Measurements from ENCODE around the gene BCAR3.

BCAR3 gene

DNA sequence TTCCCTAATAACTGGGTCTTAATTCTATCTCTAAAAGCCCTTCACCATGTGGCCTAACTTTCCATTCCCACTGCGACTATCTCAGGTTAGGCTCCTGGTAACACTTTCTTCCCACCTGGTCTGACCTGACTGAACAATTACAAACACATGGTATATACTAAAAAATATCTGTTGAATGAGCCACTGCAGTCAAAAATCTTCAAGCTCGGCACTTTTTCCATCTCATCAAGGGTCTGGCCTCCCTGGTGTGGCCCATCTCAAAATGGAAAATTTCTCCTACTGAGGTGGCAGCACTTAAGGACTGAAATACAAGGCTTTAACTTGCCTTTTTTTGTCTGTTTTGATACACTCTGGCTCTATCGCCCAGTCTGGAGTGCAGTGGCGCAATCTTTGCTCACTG is 48.3 kb downstream of the BCAR3 start:
- Histone ChIP-seq H3K27me3 (ENCODE audit: low read length) (no peaks in the 10 kb centered on the region), H3K36me3 (ENCODE audit: low read length) (no peaks in the 10 kb centered on the region), H3K4me2 (ENCODE audit: low read depth, low read length, poor library complexity, severe bottlenecking) (no peak overlapping the region), H3K9me3 (ENCODE audit: insufficient read depth, low read length) (no peaks in the 10 kb centered on the region), H4K20me1 (ENCODE audit: low read depth, low read length) (no peaks in the 10 kb centered on the region), H3K9me2 (replicated peaks; ENCODE audit: insufficient read depth, low read length) (no peaks in the 10 kb centered on the region), H3K27ac (ENCODE audit: low read depth, low read length) (no peak overlapping the region), H3F3A (ENCODE audit: insufficient read depth) (no peaks in the 10 kb centered on the region), H3K79me2 (ENCODE audit: insufficient read depth, low read length) (no peaks in the 10 kb centered on the region), H3K4me3 (ENCODE audit: insufficient read depth, low read length, poor library complexity, severe bottlenecking) (no peak overlapping the region), H2AFZ (ENCODE audit: low read depth, low read length, severe bottlenecking) (no peak overlapping the region), H3K9ac (ENCODE audit: low read length) (no peak overlapping the region)
- TF ChIP-seq, protein P1, sequence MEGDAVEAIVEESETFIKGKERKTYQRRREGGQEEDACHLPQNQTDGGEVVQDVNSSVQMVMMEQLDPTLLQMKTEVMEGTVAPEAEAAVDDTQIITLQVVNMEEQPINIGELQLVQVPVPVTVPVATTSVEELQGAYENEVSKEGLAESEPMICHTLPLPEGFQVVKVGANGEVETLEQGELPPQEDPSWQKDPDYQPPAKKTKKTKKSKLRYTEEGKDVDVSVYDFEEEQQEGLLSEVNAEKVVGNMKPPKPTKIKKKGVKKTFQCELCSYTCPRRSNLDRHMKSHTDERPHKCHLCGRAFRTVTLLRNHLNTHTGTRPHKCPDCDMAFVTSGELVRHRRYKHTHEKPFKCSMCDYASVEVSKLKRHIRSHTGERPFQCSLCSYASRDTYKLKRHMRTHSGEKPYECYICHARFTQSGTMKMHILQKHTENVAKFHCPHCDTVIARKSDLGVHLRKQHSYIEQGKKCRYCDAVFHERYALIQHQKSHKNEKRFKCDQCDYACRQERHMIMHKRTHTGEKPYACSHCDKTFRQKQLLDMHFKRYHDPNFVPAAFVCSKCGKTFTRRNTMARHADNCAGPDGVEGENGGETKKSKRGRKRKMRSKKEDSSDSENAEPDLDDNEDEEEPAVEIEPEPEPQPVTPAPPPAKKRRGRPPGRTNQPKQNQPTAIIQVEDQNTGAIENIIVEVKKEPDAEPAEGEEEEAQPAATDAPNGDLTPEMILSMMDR (IDR thresholded peaks at IDR 0.05; ENCODE audit: insufficient read depth, low read length, poor library complexity, severe bottlenecking) = no peak

DNA sequence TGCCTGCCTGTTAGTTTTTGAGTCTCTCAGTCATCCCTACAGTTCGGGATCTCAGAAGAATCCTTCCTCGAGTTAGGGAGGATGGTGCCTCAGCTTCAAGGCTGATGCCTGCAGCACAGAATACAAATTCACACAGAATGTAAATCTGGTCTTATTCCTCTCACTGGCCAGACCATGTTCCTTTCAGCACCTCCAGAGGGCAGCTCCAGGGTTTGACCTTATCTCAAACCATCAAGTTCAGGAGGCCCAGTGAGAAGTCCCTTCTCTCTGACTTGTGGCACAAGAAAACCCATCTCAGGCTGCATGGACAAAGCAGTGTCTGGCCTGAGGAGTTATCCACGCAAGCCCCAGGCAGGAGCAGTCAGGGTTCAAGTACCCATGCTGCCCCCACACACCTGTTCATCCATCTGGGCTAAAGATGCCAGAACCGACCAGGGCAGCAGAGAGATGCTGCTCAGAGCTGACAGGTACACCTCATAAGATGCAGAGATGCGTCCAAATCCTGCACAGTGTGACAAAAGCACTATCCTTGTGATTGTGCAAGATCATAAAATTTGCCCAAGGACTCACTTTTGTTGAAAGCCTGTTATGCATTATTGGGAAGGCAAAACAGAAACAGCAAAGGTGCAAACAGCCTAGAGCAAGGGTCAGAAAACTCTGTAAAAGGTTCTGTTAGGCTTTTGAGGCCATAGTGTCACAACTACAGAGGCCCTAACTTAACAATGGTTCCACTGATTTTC is 49.8 kb downstream of the BCAR3 start:
- Histone ChIP-seq H3K9me3 (ENCODE audit: insufficient read depth, low read length) (no peaks in the 10 kb centered on the region), H3K36me3 (ENCODE audit: low read length) (no peaks in the 10 kb centered on the region), H2AFZ (ENCODE audit: low read depth, low read length, severe bottlenecking) (no peak overlapping the region), H3F3A (ENCODE audit: insufficient read depth) (no peaks in the 10 kb centered on the region), H3K9ac (ENCODE audit: low read length) (no peak overlapping the region), H3K9me2 (replicated peaks; ENCODE audit: insufficient read depth, low read length) (no peaks in the 10 kb centered on the region), H3K4me2 (ENCODE audit: low read depth, low read length, poor library complexity, severe bottlenecking) (no peak overlapping the region), H4K20me1 (ENCODE audit: low read depth, low read length) (no peaks in the 10 kb centered on the region), H3K4me3 (ENCODE audit: insufficient read depth, low read length, poor library complexity, severe bottlenecking) (no peak overlapping the region), H3K27me3 (ENCODE audit: low read length) (no peaks in the 10 kb centered on the region), H3K27ac (ENCODE audit: low read depth, low read length) (no peak overlapping the region), H3K79me2 (ENCODE audit: insufficient read depth, low read length) (no peaks in the 10 kb centered on the region)
- no peak for TF ChIP-seq EZH2phosphoT487 (conservative IDR thresholded peaks at IDR 0.05; ENCODE audit: low read length)
- TF ChIP-seq, protein P1 (IDR thresholded peaks at IDR 0.05; ENCODE audit: insufficient read depth, low read length, poor library complexity, severe bottlenecking) = no peak

DNA sequence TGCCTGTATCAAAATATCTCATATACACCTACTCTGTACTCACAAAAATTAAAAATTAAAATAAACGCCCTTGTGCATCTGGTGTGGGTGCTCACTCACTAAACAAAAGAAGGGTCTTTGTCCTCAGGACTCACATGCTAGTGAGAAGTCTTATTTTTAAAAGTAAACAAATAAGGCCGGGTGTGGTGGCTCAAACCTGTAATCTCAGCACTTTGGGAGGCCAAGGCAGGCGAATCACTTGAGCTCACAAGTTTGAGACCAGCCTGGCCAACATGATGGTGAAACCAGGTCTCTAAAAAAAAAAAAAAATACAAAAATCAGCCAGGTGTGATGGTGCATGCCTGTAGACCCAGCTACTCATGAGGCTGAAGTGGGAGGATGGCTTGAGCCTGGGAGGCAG is 51.5 kb downstream of the BCAR3 start:
- Histone ChIP-seq H3K36me3 (ENCODE audit: low read length) (no peaks in the 10 kb centered on the region), H2AFZ (ENCODE audit: low read depth, low read length, severe bottlenecking) (no peak overlapping the region), H3K79me2 (ENCODE audit: insufficient read depth, low read length) (no peaks in the 10 kb centered on the region), H3K9me2 (replicated peaks; ENCODE audit: insufficient read depth, low read length) (no peaks in the 10 kb centered on the region), H3K4me3 (ENCODE audit: insufficient read depth, low read length, poor library complexity, severe bottlenecking) (no peak overlapping the region), H3K9ac (ENCODE audit: low read length) (no peak overlapping the region), H4K20me1 (ENCODE audit: low read depth, low read length) (no peaks in the 10 kb centered on the region), H3K4me2 (ENCODE audit: low read depth, low read length, poor library complexity, severe bottlenecking) (no peak overlapping the region), H3K9me3 (ENCODE audit: insufficient read depth, low read length) (no peaks in the 10 kb centered on the region), H3K27ac (ENCODE audit: low read depth, low read length) (no peak overlapping the region), H3K27me3 (ENCODE audit: low read length) (no peaks in the 10 kb centered on the region), H3F3A (ENCODE audit: insufficient read depth) (no peaks in the 10 kb centered on the region)
- TF ChIP-seq, protein P1 (IDR thresholded peaks at IDR 0.05; ENCODE audit: insufficient read depth, low read length, poor library complexity, severe bottlenecking) = no peak
- TF ChIP-seq EZH2phosphoT487 (conservative IDR thresholded peaks at IDR 0.05; ENCODE audit: low read length) = no peak

All from SU-DHL-6 (cell line).